GM23338 (cell line): ENCODE measurements around the gene CEP70. TPM values are rescaled to one million over a fixed set of nuclear protein-coding genes. Genes with fewer than 3 reads are reported as not detected.

Source experiments
- ATAC-seq: fragments of 200-7000 bp; cut with Tn5 transposase; 3 replicates; pipeline ENCODE4 v1.9.1; 2020
- DNase-seq: peaks from one replicate; pipeline ENCODE4 v3.0.0-alpha.2; 2015; ENCODE audit warnings: low spot score
- H2AFZ ChIP-seq: fragments of 200-600 bp; sonication (generic); 2 replicates; pipeline ENCODE4 v1.8.0; 2016; ENCODE audit warnings: antibody characterized with exemption, mild to moderate bottlenecking, moderate library complexity
- H3F3A ChIP-seq: fragments of 200-600 bp; sonication (generic); replicated peaks from 2 replicates; pipeline ENCODE4 v1.8.0; 2017; ENCODE audit warnings: antibody characterized with exemption, mixed run types, low read depth
- H3K27ac ChIP-seq: fragments of 200-600 bp; sonication (generic); 2 replicates; pipeline ENCODE4 v1.6.1; 2016; ENCODE audit warnings: low read depth
- H3K27me3 ChIP-seq: fragments of 200-600 bp; sonication (generic); 2 replicates; pipeline ENCODE4 v1.8.0; 2016; ENCODE audit warnings: mild to moderate bottlenecking, mixed run types, moderate library complexity; ENCODE audit not compliant: insufficient read depth
- H3K36me3 ChIP-seq: fragments of 200-600 bp; sonication (generic); 2 replicates; pipeline ENCODE4 v1.8.0; 2016; ENCODE audit warnings: mild to moderate bottlenecking; ENCODE audit not compliant: insufficient read depth
- H3K4me1 ChIP-seq: fragments of 200-600 bp; sonication (generic); 2 replicates; pipeline ENCODE4 v1.8.0; 2016; ENCODE audit warnings: mild to moderate bottlenecking, moderate library complexity; ENCODE audit not compliant: insufficient read depth
- H3K4me2 ChIP-seq: fragments of 200-600 bp; sonication (generic); 2 replicates; pipeline ENCODE4 v1.7.1; 2017; ENCODE audit warnings: mixed run types
- H3K4me3 ChIP-seq: fragments of 200-600 bp; sonication (generic); 2 replicates; pipeline ENCODE4 v1.6.1; 2016; ENCODE audit warnings: mixed run types
- H3K79me2 ChIP-seq: fragments of 200-600 bp; sonication (generic); replicated peaks from 2 replicates; pipeline ENCODE4 v1.8.0; 2017; ENCODE audit warnings: mild to moderate bottlenecking; ENCODE audit not compliant: insufficient read depth
- H3K9me2 ChIP-seq: fragments of 200-600 bp; sonication (generic); 2 replicates; pipeline ENCODE4 v1.8.0; 2017; ENCODE audit not compliant: insufficient read depth
- H4K20me1 ChIP-seq: fragments of 200-600 bp; sonication (generic); replicated peaks from 2 replicates; pipeline ENCODE4 v1.8.0; 2017; ENCODE audit warnings: mild to moderate bottlenecking; ENCODE audit not compliant: insufficient read depth
- H3K27ac Mint-ChIP-seq: 2 replicates; pipeline ENCODE4 v1.8.0; 2020; ENCODE audit warnings: inconsistent platforms, mild to moderate bottlenecking, moderate library complexity, mixed read lengths
- H3K27me3 Mint-ChIP-seq: 3 replicates; pipeline ENCODE4 v1.8.0; 2022; ENCODE audit warnings: low read depth, mild to moderate bottlenecking, moderate library complexity, mixed read lengths, inconsistent platforms; ENCODE audit not compliant: insufficient read depth, poor library complexity
- H3K36me3 Mint-ChIP-seq: 3 replicates; pipeline ENCODE4 v1.8.0; 2021; ENCODE audit warnings: low read depth, mild to moderate bottlenecking, inconsistent platforms, moderate library complexity, mixed read lengths
- H3K4me1 Mint-ChIP-seq: 3 replicates; pipeline ENCODE4 v1.8.0; 2020; ENCODE audit warnings: mild to moderate bottlenecking, inconsistent platforms, mixed read lengths
- H3K4me3 Mint-ChIP-seq: 3 replicates; pipeline ENCODE4 v1.8.0; 2021; ENCODE audit warnings: moderate library complexity, mild to moderate bottlenecking, inconsistent platforms, mixed read lengths
- H3K9me3 Mint-ChIP-seq: 3 replicates; pipeline ENCODE4 v1.8.0; 2020; ENCODE audit warnings: moderate library complexity, mild to moderate bottlenecking, inconsistent platforms, mixed read lengths
- CREB1 ChIP-seq: fragments of 250-450 bp; sonication (Bioruptor Pico); IDR thresholded peaks from 2 replicates; pipeline ENCODE4 v1.5.0; 2020; ENCODE audit warnings: low read depth, mild to moderate bottlenecking, moderate library complexity
- CTCF ChIP-seq, 2 experiments: fragments of 200-600 bp in 1 of 2; sonication (generic) in 1 of 2; conservative IDR thresholded peaks; 2 replicates each; pipeline versions ENCODE4 v1.5.1 to v1.6.1; 2016 to 2017; ENCODE audit warnings: antibody characterized with exemption in 2 of 2, low read depth in 2 of 2, mild to moderate bottlenecking in 2 of 2, moderate library complexity in 1 of 2
- EZH2 ChIP-seq: fragments of 200-600 bp; sonication (generic); IDR thresholded peaks from one replicate; pipeline ENCODE4 v1.8.0; 2017; ENCODE audit warnings: antibody characterized with exemption, mild to moderate bottlenecking, low read depth; ENCODE audit not compliant: unreplicated experiment
- JUNB ChIP-seq: IDR thresholded peaks from one replicate; pipeline ENCODE4 v1.6.1; 2016; ENCODE audit warnings: antibody characterized with exemption; ENCODE audit not compliant: unreplicated experiment
- NANOG ChIP-seq: IDR thresholded peaks from 2 replicates; pipeline ENCODE4 v1.6.1; 2016; ENCODE audit warnings: antibody characterized with exemption, borderline replicate concordance
- POLR2AphosphoS5 ChIP-seq: IDR thresholded peaks from 2 replicates; pipeline ENCODE4 v1.6.1; 2016; ENCODE audit warnings: antibody characterized with exemption, low read depth
- STAT1 ChIP-seq: IDR thresholded peaks from one replicate; pipeline ENCODE4 v1.6.1; 2016; ENCODE audit warnings: antibody characterized with exemption; ENCODE audit not compliant: unreplicated experiment
- ZNF114 ChIP-seq: fragments of 250-450 bp; sonication (Bioruptor Pico); IDR thresholded peaks from 2 replicates; pipeline ENCODE4 v1.5.0; 2020; ENCODE audit warnings: mild to moderate bottlenecking, moderate library complexity
- ZNF462 ChIP-seq: fragments of 250-450 bp; sonication (Bioruptor Pico); IDR thresholded peaks from 2 replicates; pipeline ENCODE4 v1.5.0; 2020; ENCODE audit warnings: mild to moderate bottlenecking, moderate library complexity
- polyA plus RNA-seq: library from polyadenylated mRNA; unstranded; fragments of >200 nt; fragmentation: Nextera tagmentation; extraction: Ambion mirVana; gene quantifications from 2 replicates; pipeline ENCODE4 v1.2.1, GENCODE V29; 2016
- total RNA-seq: library from RNA; depleted of rRNA; stranded (reverse); fragments of >200 nt; shearing (Covaris generic); gene quantifications from 2 replicates; pipeline ENCODE4 v1.2.3, GENCODE V29; 2014
- TF ChIP-seq, protein P1 (sequence below): IDR thresholded peaks from 2 replicates; pipeline ENCODE4 v1.6.1; 2016; ENCODE audit warnings: antibody characterized with exemption

Gene CEP70
- total and polyA plus RNA-seq, 2 experiments from 2014 or later = 28.8 to 31.4 TPM

GRCh38 chr3:138465451-138465850 lies 128.6 kb downstream of the CEP70 start:
- no peak for TF ChIP-seq EZH2
- no peak for TF ChIP-seq STAT1
- no peak for TF ChIP-seq CREB1 (CRISPR knock-in tag)
- TF ChIP-seq, protein P1, sequence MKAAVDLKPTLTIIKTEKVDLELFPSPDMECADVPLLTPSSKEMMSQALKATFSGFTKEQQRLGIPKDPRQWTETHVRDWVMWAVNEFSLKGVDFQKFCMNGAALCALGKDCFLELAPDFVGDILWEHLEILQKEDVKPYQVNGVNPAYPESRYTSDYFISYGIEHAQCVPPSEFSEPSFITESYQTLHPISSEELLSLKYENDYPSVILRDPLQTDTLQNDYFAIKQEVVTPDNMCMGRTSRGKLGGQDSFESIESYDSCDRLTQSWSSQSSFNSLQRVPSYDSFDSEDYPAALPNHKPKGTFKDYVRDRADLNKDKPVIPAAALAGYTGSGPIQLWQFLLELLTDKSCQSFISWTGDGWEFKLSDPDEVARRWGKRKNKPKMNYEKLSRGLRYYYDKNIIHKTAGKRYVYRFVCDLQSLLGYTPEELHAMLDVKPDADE = no peak
- TF ChIP-seq CTCF (conservative IDR thresholded peaks at IDR 0.05; ENCODE audit: low read depth in 2 of 2) = no peak
- TF ChIP-seq ZNF462 (CRISPR knock-in tag) = no peak
- TF ChIP-seq ZNF114 = no peak
- no peak for TF ChIP-seq POLR2AphosphoS5
- TF ChIP-seq JUNB = no peak
- no peak for TF ChIP-seq NANOG
- H3K4me2 ChIP-seq = no peak overlapping the region
- no peaks in the 10 kb centered on the region for H3K27me3 ChIP-seq
- no peak for DNase-seq
- no peak overlapping the region for H3K27ac ChIP-seq
- 0 out of 2 replicates have a peak, but pooled peaks cover 3% of the 10 kb centered on the region for H4K20me1 ChIP-seq
- Mint-ChIP-seq H3K27ac (no peak overlapping the region), H3K36me3 (no peaks in the 10 kb centered on the region; the same call in 2 of the 3 replicates), H3K9me3 (no peaks in the 10 kb centered on the region), H3K4me3 (no peak overlapping the region), H3K27me3 (no peaks in the 10 kb centered on the region), H3K4me1 (peaks cover 6% of the 10 kb centered on the region; the same call in 2 of the 3 replicates)
- no peaks in the 10 kb centered on the region for H3K9me2 ChIP-seq
- H3K4me3 ChIP-seq = no peak overlapping the region
- no peaks in the 10 kb centered on the region for H3K4me1 ChIP-seq
- H3K36me3 ChIP-seq = no peaks in the 10 kb centered on the region
- no peak overlapping the region for H2AFZ ChIP-seq
- H3K79me2 ChIP-seq = no peaks in the 10 kb centered on the region
- no peak for ATAC-seq
- no peaks in the 10 kb centered on the region for H3F3A ChIP-seq
